SU-DHL-6 (cell line): Measurements from ENCODE around the gene MIA2.

Experiments
- H2AFZ ChIP-seq: fragments of 200-600 bp; sonication (generic); 2 replicates; pipeline ENCODE4 v1.6.1; 2014; ENCODE audit warnings: low read depth, mild to moderate bottlenecking, moderate library complexity, mixed read lengths, antibody characterized with exemption, low read length; ENCODE audit not compliant: severe bottlenecking
- H3F3A ChIP-seq: fragments of 200-600 bp; shearing (Covaris generic); 2 replicates; pipeline ENCODE4 v1.6.0; 2016; ENCODE audit warnings: antibody characterized with exemption, mild to moderate bottlenecking; ENCODE audit not compliant: insufficient read depth
- H3K27ac ChIP-seq: fragments of 200-600 bp; sonication (generic); 2 replicates; pipeline ENCODE4 v1.5.1; 2016; ENCODE audit warnings: low read depth, mild to moderate bottlenecking, low read length, moderate library complexity, mixed read lengths
- H3K27me3 ChIP-seq: fragments of 200-600 bp; sonication (generic), shearing (Covaris generic); 2 replicates; pipeline ENCODE4 v1.6.0; 2014; ENCODE audit warnings: mild to moderate bottlenecking, low read length
- H3K36me3 ChIP-seq: fragments of 200-600 bp; sonication (generic); 2 replicates; pipeline ENCODE4 v1.6.1; 2014; ENCODE audit warnings: mild to moderate bottlenecking, low read length, mixed read lengths
- H3K4me2 ChIP-seq: fragments of 300-600, 200-600 bp; shearing (Covaris generic), sonication (generic); 2 replicates; pipeline ENCODE4 v1.6.0; 2014; ENCODE audit warnings: low read length, low read depth, mild to moderate bottlenecking; ENCODE audit not compliant: poor library complexity, severe bottlenecking
- H3K4me3 ChIP-seq: fragments of 200-600 bp; sonication (generic); 2 replicates; pipeline ENCODE4 v1.5.1; 2014; ENCODE audit warnings: antibody characterized with exemption, low read length, mild to moderate bottlenecking, mixed read lengths; ENCODE audit not compliant: insufficient read depth, poor library complexity, severe bottlenecking
- H3K79me2 ChIP-seq: fragments of 200-600 bp; sonication (generic); 2 replicates; pipeline ENCODE4 v1.6.1; 2014; ENCODE audit warnings: mild to moderate bottlenecking, low read length, moderate library complexity; ENCODE audit not compliant: insufficient read depth
- H3K9ac ChIP-seq: fragments of 200-600 bp; sonication (generic); 2 replicates; pipeline ENCODE4 v1.7.0; 2014; ENCODE audit warnings: mild to moderate bottlenecking, low read length
- H3K9me2 ChIP-seq: fragments of 200-600 bp; sonication (generic); replicated peaks from 2 replicates; pipeline ENCODE4 v1.6.1; 2014; ENCODE audit warnings: low read length; ENCODE audit not compliant: insufficient read depth
- H3K9me3 ChIP-seq: fragments of 200-600 bp; sonication (generic); 2 replicates; pipeline ENCODE4 v1.6.1; 2014; ENCODE audit warnings: low read length, mixed read lengths; ENCODE audit not compliant: insufficient read depth
- H4K20me1 ChIP-seq: fragments of 200-600 bp; sonication (generic); 2 replicates; pipeline ENCODE4 v1.6.1; 2014; ENCODE audit warnings: low read depth, mild to moderate bottlenecking, antibody characterized with exemption, low read length, moderate library complexity, mixed read lengths
- CTCF ChIP-seq: fragments of 200-600 bp; sonication (generic); IDR thresholded peaks from one replicate; pipeline ENCODE4 v1.5.1; 2017; ENCODE audit warnings: antibody characterized with exemption, mild to moderate bottlenecking, low read length, moderate library complexity; ENCODE audit not compliant: insufficient read depth, poor library complexity, severe bottlenecking
- EZH2phosphoT487 ChIP-seq: fragments of 200-600 bp; sonication (generic), shearing (Covaris generic); conservative IDR thresholded peaks from 2 replicates; pipeline ENCODE4 v1.6.1; 2018; ENCODE audit warnings: mild to moderate bottlenecking, antibody characterized with exemption, low read length, moderate library complexity, mixed read lengths

The MIA2 gene

GRCh38 chr14:39265806-39266524, 32.2 kb downstream of the MIA2 start:
- H3K79me2 ChIP-seq, result peaks cover 33% of the 10 kb centered on the region
- peak overlapping the region; percentile 93 for H3K4me3 ChIP-seq
- H3K9ac ChIP-seq, result peak overlapping the region; percentile 71
- H2AFZ ChIP-seq, result peak overlapping the region; percentile 74
- H3K9me3 ChIP-seq, result peaks cover 3% of the 10 kb centered on the region; the same call in 1 of the 2 replicates
- peaks cover 26% of the 10 kb centered on the region for H3F3A ChIP-seq
- H4K20me1 ChIP-seq, result no peaks in the 10 kb centered on the region
- 0 out of 2 replicates have a peak, but pooled peaks cover 4% of the 10 kb centered on the region for H3K36me3 ChIP-seq
- H3K27ac ChIP-seq, result peak overlapping the region; percentile 84
- no peaks in the 10 kb centered on the region for H3K27me3 ChIP-seq
- TF ChIP-seq CTCF (no peak), EZH2phosphoT487 (no peak)
- peak overlapping the region; percentile 85 for H3K4me2 ChIP-seq
- H3K9me2 ChIP-seq, result no peaks in the 10 kb centered on the region

GRCh38 chr14:39266525-39266870, 32.8 kb downstream of the MIA2 start:
- TF ChIP-seq EZH2phosphoT487, result no peak
- Histone ChIP-seq H3F3A (peaks cover 26% of the 10 kb centered on the region), H4K20me1 (no peaks in the 10 kb centered on the region), H3K27ac (peak overlapping the region; percentile 84), H3K9ac (peak overlapping the region; percentile 71), H3K4me2 (peak overlapping the region; percentile 85), H3K79me2 (peaks cover 38% of the 10 kb centered on the region), H3K4me3 (peak overlapping the region; percentile 93), H3K9me3 (peaks cover 8% of the 10 kb centered on the region; the same call in 1 of the 2 replicates), H2AFZ (peak overlapping the region; percentile 74), H3K36me3 (0 out of 2 replicates have a peak, but pooled peaks cover 4% of the 10 kb centered on the region), H3K9me2 (no peaks in the 10 kb centered on the region), H3K27me3 (no peaks in the 10 kb centered on the region)

- H3K9me3 ChIP-seq, result peaks cover 12% of the 10 kb centered on the region; the same call in 1 of the 2 replicates
- peak overlapping the region; percentile 93 for H3K4me3 ChIP-seq
- no peaks in the 10 kb centered on the region for H4K20me1 ChIP-seq
- 0 out of 2 replicates have a peak, but pooled peaks cover 4% of the 10 kb centered on the region for H3K36me3 ChIP-seq
- H3K27ac ChIP-seq, result peak overlapping the region; percentile 84
- TF ChIP-seq EZH2phosphoT487, result no peak
- no peak for TF ChIP-seq CTCF
- H3F3A ChIP-seq, result peaks cover 26% of the 10 kb centered on the region
- no peaks in the 10 kb centered on the region for H3K9me2 ChIP-seq
- H3K4me2 ChIP-seq, result peak overlapping the region; percentile 85
- H3K27me3 ChIP-seq, result no peaks in the 10 kb centered on the region
- peak overlapping the region; percentile 74 for H2AFZ ChIP-seq
- peak overlapping the region; percentile 71 for H3K9ac ChIP-seq
- peaks cover 43% of the 10 kb centered on the region for H3K79me2 ChIP-seq
Measured at GRCh38 chr14:39266871-39267607, 33.3 kb downstream of the MIA2 start.
